HG02642 (cell line): ENCODE measurements around the gene CSDE1.

Source experiments
- ATAC-seq: cut with Tn5 transposase; IDR thresholded peaks from one replicate; pipeline ENCODE4 v1.9.1; 2021; ENCODE audit warnings: mild to moderate bottlenecking; ENCODE audit not compliant: unreplicated experiment, poor library complexity

The CSDE1 gene

GRCh38 chr1:114707604-114708003 lies 50.2 kb downstream of the CSDE1 start:
- no peak for ATAC-seq

- ATAC-seq, result peak; percentile 50
These were observed 54.5 kb downstream of the CSDE1 start for GRCh38 chr1:114703242-114703641.

GRCh38 chr1:114702737-114703136 lies 55.0 kb downstream of the CSDE1 start:
- ATAC-seq, result peak; percentile 59

GRCh38 chr1:114701931-114702330 lies 55.9 kb downstream of the CSDE1 start:
- ATAC-seq, result no peak

- ATAC-seq, result no peak
These were observed 57.7 kb downstream of the CSDE1 start for GRCh38 chr1:114700036-114700600.

- no peak for ATAC-seq
These were observed 61.0 kb downstream of the CSDE1 start for GRCh38 chr1:114696810-114697209.

- no peak for ATAC-seq
These were observed 62.2 kb downstream of the CSDE1 start, which contains the start of gene AMPD1 for GRCh38 chr1:114695430-114696058. AMPD1 (minus strand) TSS chr1:114695546; CDS start chr1:114695471, 75 bp downstream.

- ATAC-seq, result no peak
These were observed 63.1 kb downstream of the CSDE1 start for GRCh38 chr1:114694540-114695310.

- ATAC-seq, result no peak
These were observed 64.8 kb downstream of the CSDE1 start for GRCh38 chr1:114692947-114693346.

GRCh38 chr1:114691061-114691460 lies 66.7 kb downstream of the CSDE1 start:
- no peak for ATAC-seq

- no peak for ATAC-seq
These were observed 67.6 kb downstream of the CSDE1 start for GRCh38 chr1:114690148-114690547.

- ATAC-seq, result no peak
These were observed 69.3 kb downstream of the CSDE1 start for GRCh38 chr1:114688526-114688925.

GRCh38 chr1:114685851-114686250 lies 71.9 kb downstream of the CSDE1 start:
- ATAC-seq, result no peak

- ATAC-seq, result no peak
These were observed 80.1 kb downstream of the CSDE1 start for GRCh38 chr1:114677691-114678090.

- no peak for ATAC-seq
These were observed 81.7 kb downstream of the CSDE1 start for GRCh38 chr1:114676115-114676514.

GRCh38 chr1:114671939-114672275 lies 85.9 kb downstream of the CSDE1 start:
- ATAC-seq, result no peak

GRCh38 chr1:114671011-114671938 lies 86.5 kb downstream of the CSDE1 start:
- no peak for ATAC-seq

- peak; percentile 99 for ATAC-seq
These were observed 87.4 kb downstream of the CSDE1 start for GRCh38 chr1:114670083-114671010.

GRCh38 chr1:114669562-114670082 lies 88.2 kb downstream of the CSDE1 start, which contains the start of gene DENND2C:
DENND2C (minus strand) TSS chr1:114670049; CDS start chr1:114625984, 44,065 bp downstream.
- peak; percentile 70 for ATAC-seq
